Skin epidermis (tissue), 12 donors: ENCODE data around the gene PPFIA2.

ENCODE experiments used
- H3K27ac ChIP-seq, 21 experiments: fragments of 200-600 bp; sonication (generic) in 11 of 21; one replicate each; pipeline ENCODE4 v1.5.0; 2020; ENCODE audit warnings: mild to moderate bottlenecking in 3 of 21, inconsistent platforms in 2 of 21, moderate library complexity in 2 of 21
- H3K4me3 ChIP-seq, 7 experiments: fragments of 200-600 bp; sonication (generic) in 2 of 7; one replicate each; pipeline ENCODE4 v1.5.0; 2020; ENCODE audit warnings: inconsistent platforms in 2 of 7, mild to moderate bottlenecking in 2 of 7, moderate library complexity in 1 of 7

Gene PPFIA2

DNA sequence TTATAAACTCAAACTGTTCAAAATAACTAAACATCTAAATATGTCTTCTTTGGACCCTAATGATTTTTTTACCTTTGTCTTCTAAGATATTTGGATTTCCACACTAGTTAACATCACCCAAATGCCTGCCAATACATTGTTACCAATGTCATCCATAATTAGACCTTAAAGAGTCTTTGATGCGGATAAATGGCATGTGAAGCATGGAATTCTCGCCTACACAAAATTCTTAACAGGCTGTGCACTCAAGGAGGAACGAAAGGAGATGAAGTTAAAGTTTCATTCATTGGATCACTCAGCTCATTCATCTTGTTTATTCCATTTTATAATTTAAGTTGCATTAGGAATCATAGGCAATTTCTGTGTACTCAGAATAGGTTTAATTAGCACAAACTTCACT lies 461.5 kb downstream of the PPFIA2 start:
- H3K4me3 ChIP-seq: no peak overlapping the region
- H3K27ac ChIP-seq: no peak overlapping the region

DNA sequence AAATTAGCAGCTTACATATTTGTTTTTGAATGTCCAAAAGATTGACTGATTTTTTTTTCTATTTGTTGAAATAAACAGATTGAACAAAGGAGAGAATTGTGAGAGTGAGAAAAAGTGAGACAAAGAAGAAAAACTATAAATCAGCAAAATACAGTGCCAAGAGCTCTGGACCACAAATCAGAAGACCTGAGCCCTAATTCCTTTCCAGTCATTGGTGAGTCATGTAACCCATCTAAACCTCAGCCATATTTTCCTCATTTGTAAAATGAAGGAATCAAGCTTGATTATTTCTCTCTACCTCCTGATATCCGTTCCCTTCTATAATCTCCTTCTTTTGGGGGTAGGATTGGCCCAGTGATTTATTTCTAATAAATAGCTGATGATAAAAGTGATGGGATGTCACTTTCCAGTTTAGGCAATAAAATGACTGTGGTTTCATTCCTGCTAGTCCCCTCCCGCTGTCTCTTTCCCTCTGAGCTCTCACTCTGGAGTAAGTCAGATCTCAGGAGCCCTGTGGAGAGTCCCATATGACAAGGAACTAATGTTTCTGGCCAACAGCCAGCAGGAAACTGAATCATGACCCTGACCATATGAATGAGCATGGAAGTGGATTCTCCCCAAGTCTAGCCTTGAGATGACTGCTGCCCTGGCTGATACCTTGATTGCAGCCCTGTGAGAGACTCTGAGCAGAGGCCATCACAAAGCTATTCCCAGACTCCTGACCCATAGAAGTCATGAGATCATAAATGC lies 462.4 kb downstream of the PPFIA2 start:
- Histone ChIP-seq H3K27ac (no peak overlapping the region), H3K4me3 (no peak overlapping the region)

DNA sequence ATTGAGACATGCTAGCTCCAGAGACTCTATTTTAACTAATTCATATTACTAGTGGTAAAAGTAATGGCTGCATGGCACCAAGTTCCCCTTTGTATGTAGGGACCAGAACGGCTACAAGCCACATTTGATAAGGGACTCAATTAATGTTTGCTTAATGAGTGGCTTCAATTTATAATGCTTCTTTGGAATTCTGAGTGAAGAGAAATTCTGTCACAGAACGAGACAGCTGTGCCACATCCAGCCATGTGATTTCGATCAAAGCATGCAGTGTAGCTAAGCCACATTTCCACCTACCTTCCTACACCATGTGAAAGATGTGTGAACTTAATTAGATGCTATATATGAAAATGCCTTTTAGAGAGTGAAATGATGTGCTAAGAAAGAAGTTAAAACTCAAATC lies 463.9 kb downstream of the PPFIA2 start:
- no peak overlapping the region for H3K4me3 ChIP-seq
- no peak overlapping the region for H3K27ac ChIP-seq

DNA sequence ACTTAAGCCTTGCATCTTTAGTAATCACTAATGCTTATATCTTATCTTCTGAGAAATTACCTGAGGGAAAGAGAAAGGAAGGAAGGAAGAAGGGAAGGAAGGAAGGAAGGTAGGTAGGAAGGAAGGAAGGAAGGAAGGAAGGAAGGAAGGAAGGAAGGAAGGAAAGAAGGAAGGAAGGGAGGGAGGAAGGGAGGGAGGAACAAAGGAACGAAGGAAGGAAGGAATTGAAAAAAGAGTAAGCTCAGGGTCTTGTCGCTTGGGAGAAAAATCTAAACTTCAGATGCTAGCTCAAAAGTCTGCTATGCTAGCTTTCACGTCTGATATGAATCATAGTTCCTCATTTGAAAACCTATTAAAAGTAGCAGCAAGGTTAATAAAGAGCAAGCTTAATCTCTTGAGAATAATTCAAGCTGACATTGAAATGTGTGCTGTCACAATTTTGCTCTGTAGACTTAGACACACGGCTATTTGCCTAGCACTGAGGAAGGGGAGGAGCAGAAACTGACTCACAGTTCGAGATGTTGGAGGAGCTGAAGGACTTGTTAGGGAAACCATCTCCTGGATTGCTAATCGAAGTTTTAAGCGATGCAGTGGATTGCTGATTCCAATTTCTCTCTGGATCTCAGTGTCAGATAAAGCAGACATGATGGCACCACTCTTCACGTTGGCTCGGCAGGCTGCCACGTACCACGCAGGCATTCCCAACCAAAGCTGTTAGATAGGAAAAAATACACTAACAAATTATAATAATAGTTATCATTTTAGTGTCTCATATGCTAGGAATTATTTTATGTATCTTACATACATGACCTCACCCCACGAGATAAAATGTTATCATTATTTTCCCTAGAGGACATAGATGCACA lies 464.6 kb downstream of the PPFIA2 start:
- no peak overlapping the region for H3K27ac ChIP-seq
- H3K4me3 ChIP-seq: no peak overlapping the region

DNA sequence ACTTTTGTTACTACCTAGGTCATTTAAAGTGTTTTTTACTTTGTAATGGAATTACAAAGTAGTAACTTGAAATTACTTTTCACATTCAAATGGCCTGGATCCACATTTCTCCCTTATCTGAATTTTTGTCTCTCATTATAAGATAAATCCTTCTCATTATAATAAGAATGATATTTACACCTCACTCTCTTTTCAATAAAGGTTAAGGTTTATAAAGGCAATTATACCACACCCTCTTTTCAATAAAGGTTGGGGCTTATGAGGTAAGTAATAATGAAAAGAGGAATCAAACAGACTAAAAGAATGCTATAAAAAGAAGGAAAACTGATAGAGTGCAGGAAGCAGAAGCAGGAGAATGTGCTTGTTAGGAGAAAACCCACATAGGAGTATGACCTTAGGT lies 470.5 kb downstream of the PPFIA2 start:
- Histone ChIP-seq H3K4me3 (no peak overlapping the region), H3K27ac (no peak overlapping the region)

DNA sequence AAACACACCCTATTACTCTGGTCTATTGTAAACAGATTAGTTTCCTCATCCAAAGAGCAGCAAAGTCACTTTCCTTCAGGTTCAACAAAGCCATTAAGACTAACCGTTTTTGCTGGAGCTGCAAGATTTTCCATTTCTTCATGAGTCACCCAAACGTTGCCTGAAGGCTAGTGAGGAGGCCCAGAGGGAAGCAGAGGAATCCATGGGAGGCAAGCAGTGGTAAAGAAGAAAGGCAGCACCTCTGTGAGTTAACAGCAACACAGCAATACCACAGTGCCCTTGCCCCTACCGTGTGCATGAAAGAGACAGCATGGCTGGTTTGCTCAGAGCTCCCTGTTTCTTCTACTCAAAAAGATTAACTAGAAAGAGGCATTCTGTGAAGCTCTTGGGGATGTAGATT lies 475.0 kb downstream of the PPFIA2 start:
- Histone ChIP-seq H3K27ac (no peak overlapping the region), H3K4me3 (no peak overlapping the region)

DNA sequence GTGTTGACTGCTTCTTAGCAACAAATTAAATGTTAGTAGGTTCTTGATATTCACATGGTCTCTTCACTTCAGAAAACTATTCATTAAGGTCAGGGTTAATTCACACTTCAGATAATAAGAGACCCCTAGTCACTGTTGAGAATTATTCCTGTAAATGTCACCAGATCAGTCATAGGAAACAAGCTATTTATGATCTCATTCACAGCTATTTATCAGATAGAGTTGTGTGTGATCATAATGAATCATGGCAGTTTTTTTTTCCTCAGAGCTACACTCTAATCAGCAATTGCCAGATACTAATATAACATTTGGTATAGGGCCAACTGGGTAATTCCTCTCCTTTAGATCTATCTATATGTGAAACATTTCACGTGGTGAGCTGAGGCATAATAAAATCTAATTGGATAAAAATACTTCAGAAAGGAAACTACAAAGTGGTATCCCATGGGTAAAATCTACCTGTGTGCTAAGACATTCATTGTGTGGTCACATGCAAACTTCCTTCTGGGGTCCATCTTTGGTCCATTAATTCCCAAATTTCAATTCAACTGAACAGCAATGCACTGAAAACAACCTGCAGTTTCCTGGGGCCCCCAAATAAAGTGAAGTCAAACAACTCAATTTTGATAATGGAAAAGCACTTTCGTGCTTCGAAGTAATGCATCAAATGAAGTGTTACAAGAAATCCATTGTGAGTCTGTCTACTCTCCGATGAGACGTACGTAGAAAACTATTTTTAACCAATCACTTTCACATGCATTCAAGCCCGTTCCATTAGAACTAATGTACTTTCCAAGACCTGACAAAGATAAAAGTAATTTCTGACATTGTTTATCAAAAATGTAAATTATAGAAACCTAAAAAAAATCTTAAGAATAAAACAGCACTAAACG lies 484.3 kb downstream of the PPFIA2 start:
- no peak overlapping the region for H3K4me3 ChIP-seq
- no peak overlapping the region for H3K27ac ChIP-seq

DNA sequence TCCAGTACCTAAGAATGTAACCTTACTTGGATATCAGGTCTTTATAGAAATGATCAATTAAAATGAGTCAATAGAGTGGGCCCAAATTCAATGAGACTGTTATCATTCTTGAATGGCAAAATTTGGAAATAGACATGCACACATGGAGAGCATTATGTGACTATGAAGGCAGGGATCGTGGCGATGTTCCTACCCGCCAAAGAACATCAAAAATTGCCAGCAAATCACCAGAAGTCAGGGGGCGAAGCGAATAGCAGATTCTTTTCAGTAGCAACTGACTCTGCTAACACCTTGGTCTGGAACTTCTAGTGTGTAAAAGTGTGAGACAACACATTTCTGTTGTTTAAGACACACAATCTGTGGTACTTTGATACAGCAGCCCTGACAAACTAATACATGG lies 488.8 kb downstream of the PPFIA2 start:
- no peak overlapping the region for H3K4me3 ChIP-seq
- no peak overlapping the region for H3K27ac ChIP-seq

DNA sequence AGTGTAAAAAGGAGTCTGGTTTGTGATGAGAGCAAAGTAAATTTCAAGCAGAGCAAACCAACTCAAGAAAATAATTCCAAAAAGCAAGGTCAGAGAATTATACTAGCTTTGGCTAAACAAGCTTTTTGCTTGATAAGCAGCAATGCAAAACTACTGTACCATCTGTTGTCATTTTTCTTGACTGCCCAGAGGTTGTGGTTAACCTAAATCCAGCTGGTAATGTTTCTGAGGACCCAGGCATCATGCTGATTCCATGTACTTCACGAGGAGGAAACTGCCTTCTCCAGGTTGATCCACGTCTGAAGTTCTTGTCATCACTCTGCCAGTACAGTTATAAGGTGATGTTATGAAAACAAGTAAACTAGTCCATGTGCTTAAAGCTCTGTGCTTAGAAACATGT lies 496.1 kb downstream of the PPFIA2 start:
- Histone ChIP-seq H3K4me3 (no peak overlapping the region), H3K27ac (no peak overlapping the region)

DNA sequence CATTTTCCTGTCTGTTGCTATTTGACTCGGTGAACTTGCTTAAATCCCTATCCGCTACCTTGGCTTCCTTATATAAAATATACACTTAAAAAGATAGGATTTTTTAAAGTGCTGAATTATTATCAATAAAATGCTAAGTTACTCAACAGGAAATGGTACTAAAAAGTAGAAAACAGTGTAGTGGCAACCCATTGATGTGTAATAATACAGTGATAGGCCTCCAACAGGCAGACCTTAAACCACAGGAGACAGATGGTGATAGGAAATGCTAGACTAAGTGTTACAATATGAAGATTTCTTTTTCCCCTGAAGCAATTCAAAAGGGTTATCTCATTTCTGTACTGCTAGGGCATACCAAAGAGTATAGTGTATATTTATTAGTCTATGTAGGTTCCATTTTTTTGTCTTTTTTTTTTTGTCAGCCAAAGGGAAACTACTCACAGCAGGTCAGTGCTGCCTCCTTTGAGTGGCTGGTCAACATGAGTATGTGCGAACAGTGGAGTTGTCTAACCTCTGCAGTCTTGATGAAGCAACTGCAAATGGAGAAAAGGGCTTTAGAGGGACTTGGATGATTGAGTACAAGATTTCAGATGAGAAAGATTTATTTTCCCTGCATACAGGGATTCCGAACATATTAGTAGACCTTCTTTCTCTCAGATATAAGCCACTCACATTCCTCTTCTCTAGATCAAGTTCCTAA lies 497.5 kb downstream of the PPFIA2 start:
- no peak overlapping the region for H3K27ac ChIP-seq
- H3K4me3 ChIP-seq: no peak overlapping the region

DNA sequence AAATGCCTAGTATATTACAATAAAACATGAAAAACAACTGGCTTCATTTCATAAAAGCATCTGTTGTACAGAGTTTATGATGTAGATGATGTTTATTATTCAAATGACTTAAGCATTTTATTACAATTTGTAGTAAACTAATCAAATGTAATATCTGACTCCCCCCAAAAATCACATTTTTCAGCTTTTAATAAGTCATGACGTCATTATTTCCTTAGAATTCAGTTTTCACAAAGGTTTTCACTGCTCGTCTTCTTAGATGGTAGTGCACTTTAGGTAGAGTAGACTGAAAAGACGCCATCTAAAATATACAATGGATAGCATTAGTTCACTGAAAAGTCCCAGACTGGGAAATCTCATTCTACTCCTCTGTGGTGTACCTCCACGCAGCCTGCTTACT lies 499.8 kb downstream of the PPFIA2 start:
- H3K27ac ChIP-seq: no peak overlapping the region
- H3K4me3 ChIP-seq: no peak overlapping the region

DNA sequence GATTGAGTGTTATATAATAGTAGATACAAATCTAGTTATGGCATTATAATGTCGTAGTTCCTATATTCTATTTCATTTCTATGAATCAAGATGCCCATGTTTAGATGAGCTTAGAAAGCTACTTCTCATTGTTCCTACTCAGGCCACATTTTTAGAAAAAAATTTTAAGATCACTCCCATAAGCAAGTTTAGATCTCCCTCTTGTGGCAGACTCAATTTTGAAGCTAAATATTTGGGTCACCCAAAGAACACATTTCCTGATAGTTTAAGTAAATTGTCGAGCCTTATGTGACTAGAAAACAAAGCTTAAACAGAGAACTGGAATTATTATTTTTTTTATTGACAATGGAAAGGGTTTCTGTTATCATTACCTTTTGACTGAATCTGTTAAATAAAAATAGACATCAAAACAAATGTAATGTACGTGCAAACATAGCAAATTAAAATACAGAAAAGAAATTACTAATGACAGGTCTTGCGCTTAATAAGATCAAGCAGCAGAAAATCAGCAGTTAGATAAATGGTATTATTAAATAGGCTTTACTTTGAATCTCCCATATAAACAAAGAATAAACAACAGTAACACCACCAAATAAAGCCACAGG lies 501.1 kb downstream of the PPFIA2 start:
- no peak overlapping the region for H3K27ac ChIP-seq

DNA sequence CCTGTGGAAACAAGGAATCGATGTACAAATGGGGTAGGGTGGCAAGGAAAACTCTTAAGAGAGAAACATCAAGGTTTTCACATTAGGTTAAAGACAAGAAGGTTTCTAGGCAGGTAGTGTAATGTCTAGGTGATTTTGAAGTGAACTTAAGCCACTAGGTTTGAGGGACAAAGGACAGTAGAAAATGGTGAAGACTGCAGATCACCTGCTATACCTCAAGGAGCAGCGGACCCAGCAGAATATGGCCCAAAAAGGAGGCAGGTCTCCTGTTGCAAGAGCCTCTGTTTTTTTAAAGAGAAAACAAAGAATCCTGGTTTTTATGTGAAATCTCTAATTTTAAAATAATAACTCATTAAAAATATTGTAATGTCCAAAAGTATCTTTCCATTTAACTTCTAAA lies 503.2 kb downstream of the PPFIA2 start:
- no peak overlapping the region for H3K27ac ChIP-seq

More for the DNA sequence above, 501.1 kb downstream of the PPFIA2 start:
- H3K4me3 ChIP-seq: no peak overlapping the region

DNA sequence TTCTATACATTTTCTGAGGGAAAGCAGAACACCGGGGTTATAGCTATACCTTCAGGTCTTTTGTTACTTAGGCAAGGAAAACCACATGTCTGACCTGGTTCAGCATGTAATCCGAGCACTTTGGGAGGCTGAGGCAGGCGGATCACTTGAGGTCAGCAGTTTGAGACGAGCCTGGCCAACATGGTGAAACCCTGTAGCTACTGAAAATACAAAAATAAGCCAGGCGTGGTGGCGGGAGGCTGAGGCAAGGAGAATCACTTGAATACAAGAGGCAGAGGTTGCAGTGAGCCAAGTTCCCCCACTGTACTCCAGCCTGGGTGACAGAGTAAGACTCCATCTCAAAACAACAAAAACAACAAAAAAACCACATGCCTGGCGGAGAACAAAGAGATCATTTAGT lies 503.7 kb downstream of the PPFIA2 start:
- H3K27ac ChIP-seq: no peak overlapping the region

More for the DNA sequence above, 503.2 kb downstream of the PPFIA2 start:
- H3K4me3 ChIP-seq: no peak overlapping the region

DNA sequence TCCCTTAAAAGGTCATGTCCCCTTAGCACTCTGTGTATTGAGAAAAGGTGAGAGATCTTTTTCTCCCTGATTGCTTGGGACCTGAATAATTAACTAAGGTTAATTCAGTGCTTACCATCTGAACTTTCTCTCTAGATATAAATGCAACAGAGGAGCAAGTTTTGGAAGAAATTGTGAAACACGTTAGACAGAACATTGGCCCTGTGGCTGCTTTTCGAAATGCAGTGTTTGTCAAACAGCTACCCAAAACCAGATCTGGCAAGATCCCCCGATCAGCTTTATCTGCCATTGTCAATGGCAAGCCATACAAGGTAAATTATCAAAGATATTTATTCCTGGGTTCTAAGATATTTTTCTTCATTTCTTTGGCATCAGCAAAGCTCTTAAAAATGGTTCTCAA lies 505.8 kb downstream of the PPFIA2 start:
- Histone ChIP-seq H3K27ac (no peak overlapping the region), H3K4me3 (no peak overlapping the region)

More for the DNA sequence above, 503.7 kb downstream of the PPFIA2 start:
- no peak overlapping the region for H3K4me3 ChIP-seq

DNA sequence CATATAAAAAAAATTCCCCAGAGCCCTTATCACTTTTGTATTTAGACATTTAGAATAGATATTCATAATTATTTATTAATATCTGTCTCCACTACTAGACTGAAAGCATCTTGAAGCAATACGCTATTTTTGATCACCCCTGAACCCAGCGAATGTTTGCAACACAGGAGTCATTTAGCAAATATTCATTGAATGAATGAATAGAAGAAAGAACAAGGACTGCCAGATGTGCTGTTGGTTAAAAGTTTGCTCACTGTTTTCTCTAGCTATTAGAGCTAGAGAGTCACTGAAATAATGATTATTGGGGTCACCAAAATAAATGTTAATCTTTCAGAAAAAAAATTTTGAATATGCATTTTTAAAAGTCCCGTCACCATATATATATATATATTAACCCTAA lies 506.9 kb downstream of the PPFIA2 start:
- Histone ChIP-seq H3K27ac (no peak overlapping the region), H3K4me3 (no peak overlapping the region)

DNA sequence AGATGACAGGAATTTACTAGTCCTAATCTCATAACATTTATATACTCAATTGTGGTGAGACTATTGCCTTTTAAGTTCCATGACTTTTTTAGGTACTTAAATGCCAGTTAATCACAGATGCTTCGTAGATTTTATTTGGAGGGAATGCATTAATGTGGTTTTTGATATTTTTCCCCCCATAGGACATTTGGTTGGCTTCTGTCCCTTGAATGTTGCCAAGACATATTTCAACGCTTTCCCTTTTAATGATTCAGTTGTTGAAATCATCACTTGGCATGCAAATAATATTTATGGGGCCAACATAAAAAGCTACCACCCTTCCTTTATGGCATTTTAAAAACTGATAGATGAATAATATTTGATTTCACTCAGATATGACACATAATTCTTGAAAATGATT lies 509.2 kb downstream of the PPFIA2 start:
- Histone ChIP-seq H3K4me3 (no peak overlapping the region), H3K27ac (no peak overlapping the region)

DNA sequence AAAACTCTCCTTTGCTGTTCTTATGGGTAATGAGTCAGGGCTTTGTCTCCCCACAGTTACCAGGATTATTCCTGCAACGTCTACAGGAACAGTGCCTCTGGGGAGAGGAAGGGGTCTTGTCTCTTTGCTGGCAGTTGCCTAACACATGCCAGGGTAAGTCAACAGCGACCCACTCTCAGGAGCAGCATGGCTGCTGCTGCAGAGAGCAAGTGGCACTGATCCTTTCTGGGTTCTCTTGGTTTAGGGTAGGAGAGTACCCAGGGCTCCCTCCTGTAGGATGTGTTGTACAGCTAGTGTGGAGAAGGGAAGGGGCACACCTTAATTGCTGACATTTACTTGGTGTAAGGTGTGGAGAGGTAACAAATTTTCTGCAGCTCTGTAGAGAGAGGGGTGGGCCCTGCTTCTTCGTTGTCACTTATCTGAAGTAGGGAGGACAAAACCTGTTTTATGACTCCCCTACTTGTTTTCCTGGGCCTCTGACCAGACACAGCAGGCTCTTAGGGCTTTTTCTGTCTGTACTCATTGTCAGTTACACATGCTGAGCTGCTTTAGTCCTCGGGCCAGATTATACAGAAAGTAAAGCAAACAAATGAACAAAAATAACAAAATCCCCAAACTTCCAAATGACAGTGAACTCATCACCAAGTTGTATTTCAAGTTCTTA lies 513.1 kb downstream of the PPFIA2 start:
- no peak overlapping the region for H3K27ac ChIP-seq

DNA sequence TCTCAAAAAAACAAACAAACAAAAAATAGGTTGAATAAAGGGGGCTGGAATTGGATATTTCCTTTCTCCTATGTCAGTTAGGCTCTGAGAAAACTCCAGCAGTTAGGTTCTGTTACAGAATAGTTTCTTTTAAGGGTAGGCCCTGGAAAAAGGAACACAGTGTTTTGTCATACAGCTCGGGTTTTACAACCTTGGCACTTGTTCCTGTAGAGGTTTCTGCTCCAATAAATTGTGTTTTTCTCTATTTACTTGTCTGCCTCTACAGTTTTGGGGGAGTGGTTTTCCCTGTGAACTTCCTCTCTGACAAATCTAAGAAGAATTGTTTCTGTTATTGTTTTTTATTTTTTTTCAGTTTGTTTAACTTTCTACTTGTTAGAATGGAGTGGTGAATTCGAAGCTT lies 513.7 kb downstream of the PPFIA2 start:
- H3K27ac ChIP-seq: no peak overlapping the region
- H3K4me3 ChIP-seq: no peak overlapping the region

More for the DNA sequence above, 513.1 kb downstream of the PPFIA2 start:
- H3K4me3 ChIP-seq: no peak overlapping the region
